NCI-H187 (cell line): ENCODE data around the gene WDFY1.
"Not testable (repeated sequence)": the region's sequence is repeated elsewhere in the genome, so short reads cannot be mapped to it uniquely, and the experiment has no call there.

ENCODE experiments used
- DNase-seq, 2 experiments: peaks; one replicate each; lab custom pipeline; 2025; lab: John Stamatoyannopoulos, UW

Gene WDFY1

DNA sequence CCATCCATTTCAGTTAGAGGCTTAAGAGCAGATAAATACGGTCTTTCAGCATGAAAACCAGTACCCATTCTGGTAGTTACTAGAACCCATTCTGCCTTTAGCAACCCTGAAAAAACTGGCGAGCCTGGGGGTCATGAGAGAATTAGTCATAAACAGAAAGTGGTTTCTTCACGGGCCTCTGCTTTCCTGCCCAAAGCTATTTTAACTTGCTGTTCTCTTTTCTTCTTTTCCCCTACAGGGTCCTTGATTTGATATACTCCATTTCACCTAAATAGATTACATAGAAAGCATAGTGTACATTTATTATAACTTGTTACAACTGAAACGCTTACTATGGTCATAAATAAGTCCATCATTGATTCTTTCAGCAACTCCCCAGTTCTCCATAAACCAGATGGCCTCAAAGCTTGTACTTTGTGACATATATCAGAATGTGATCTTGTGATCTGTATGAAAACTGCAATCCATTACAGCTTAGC lies 48.3 kb downstream of the WDFY1 start:
- DNase-seq = no peak

DNA sequence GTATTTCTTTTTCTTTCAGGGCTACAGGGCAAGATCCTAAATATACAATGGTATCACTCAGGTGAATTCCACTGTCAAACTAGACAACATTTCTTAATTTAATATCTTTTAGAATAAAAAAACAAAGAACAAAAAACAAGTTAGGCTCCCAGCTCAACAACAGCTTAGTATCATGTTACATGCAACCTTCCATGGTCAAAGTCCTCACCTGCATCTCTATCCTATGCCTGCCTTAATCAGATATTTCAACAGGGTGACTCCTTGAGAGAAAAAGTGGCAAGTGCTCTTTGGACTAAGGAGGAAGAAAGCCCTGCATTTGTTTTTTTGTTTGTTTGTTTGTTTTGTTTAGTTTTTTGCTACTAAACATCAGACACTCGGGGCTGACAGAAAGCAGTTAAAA lies 50.2 kb downstream of the WDFY1 start:
- DNase-seq = no peak

DNA sequence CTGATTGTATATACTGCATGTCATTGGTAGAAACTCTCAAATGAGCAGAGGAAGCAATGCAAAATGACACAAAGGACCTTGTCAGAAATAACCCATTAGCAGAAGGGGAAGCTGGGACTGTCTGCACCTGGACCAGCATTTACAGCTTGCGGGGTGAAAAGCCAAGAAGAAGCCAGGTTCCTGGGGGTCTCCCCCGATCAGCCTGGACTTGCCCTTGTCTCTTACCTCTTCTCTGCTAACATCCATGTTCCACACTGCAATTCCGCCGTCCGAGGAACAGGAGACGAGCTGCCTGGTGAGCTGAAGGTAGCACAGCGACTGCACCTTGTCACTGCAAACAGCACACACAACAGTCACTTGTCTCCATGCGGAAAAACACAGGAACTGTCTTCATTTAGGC lies 51.1 kb downstream of the WDFY1 start:
- no peak for DNase-seq

DNA sequence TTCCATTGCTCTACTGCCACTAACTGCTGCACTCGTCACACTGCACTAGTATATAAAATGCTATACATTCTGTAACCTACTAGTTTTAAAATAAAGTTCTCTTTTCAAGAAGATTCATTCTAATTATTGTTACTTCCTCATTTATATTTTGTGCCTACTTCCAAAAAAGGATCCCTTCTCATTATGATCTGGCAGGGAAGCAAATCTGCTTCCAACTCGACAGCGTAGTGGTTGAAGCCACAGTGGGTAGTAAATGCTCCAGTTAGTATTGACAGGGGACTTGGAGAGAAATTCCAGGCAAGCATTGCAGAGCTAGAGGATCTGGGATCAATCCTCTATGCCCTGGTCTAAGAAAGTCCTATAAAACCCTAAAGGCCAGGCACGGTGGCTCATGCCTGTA lies 54.4 kb downstream of the WDFY1 start:
- DNase-seq = no peak

DNA sequence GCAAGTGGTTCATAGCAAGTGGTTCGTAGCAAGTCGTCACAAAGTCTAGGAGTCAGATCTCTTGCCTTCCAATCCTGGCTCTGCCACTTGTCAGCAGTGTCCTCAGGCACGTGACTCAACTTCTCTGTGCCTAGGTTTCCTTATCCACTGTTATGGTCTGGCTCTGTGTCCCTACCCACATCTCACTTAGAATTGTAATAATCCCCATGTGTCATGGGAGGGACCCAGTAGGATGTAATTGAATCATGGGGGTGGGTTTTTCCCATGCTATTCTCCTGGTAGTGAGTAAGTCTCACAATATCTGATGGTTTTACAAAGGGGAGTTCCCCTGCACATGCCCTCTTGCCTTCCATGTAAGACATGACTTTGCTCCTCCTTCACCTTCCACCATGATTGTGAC lies 55.9 kb downstream of the WDFY1 start:
- no peak for DNase-seq

DNA sequence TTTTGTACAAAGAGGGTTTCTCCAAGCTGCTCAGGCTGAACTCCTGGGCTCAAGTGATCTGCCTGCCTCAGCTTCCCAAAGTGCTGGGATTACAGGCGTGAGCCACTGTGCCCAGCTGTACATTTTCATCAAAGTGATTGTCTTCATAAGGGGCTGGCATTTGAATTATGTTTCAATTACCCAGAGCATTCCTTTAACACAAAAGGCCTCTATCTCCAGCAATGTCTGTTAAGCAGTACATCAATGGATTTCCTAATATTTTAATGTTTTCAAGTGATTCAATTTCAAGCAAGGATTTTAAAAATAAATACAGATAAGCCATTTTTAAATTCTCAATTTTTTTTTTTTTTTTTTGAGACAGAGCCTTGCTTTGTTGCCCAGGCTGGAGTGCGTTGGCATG lies 56.9 kb downstream of the WDFY1 start:
- no peak for DNase-seq

DNA sequence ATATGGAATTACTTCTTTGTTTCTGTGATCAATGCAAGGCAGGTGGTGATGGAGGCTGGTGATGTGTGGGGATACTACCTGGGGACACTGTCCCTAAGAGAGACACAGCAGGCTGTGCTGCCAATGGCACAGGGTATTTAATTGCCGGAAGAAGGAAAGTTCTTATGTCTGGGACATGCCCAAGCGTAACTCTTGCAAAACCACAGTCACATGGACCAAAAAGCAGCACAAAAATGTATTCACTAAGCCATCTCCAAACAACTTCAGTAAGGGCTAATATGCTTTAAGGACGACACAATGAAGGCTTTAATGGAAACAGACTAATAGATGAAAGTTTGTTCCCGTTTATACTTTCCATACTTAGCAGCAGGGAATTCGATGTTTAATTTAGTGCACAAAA lies 58.0 kb downstream of the WDFY1 start:
- no peak for DNase-seq

DNA sequence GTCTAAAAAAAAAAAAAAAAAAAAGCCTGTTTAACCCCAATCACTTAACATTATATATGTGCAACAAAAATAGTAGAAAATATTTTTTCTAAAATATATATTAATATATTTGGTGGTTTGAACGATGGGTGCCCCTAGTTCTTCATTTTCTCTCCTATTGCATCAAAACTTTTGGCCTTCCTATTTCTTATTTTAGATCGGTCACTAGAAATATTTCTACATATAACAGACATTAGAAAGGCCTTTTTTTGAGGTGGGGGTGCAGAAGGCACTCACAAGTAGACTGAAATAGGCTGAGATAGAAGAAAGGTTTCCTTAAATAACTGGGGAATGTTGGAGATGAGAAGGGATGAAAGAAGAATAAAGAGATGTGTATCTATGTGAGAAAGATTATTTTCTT lies 58.4 kb downstream of the WDFY1 start:
- DNase-seq = no peak

DNA sequence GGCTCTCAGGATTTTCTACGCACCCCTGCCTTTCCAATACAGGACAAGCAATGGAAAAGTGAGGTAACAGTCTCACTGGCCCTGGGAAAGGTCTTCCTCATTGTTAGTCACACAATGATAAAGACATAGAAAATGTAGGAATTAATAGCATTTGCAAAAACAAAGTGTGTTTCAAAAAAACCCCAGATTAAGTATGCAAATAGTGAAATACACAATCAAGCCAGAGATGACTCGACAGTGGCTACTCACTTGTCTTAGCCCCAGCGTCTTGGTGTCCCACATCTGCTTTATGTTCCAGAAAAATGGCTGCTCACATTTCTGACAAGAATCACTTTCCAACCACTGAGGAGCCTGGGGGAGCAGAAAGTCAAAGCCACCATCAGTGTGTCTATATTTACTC lies 60.7 kb downstream of the WDFY1 start:
- DNase-seq = no peak

DNA sequence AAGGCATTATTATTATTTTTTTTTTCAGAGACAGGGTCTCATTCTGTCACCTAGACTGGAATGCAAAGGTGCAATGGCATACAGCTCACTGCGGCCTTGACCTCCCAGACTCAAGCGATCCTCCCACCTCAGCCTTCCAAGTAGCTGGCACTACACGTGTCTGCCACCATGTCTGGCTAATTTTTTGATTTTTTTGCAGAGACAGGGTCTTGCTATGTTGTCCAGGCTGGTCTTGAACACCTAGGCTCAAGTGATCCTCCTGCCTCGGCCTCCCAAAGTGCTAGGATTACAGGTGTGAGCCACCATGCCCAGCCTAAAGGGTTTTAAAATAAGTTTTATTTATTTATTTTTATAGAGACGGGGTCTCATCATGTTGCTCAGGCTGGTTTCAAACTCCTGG lies 62.4 kb downstream of the WDFY1 start:
- no peak for DNase-seq

DNA sequence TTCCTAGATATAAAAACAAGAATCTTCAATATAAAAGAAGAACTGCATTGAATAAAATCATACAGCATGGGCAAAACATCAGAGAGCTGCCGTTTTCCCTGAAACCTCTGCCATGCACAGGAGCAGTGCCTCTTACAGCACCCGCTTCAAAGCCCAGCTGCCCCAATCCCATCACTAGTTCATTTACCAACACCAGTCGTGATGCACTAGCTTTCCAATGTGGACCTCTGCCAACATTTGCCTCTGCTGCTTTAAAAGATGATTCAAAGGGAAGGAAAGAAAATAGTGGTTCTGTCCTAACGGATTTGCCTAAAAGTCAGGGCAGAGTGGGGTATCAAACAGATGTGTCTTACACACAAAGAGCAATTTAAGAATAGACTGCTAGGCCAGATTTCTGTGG lies 64.3 kb downstream of the WDFY1 start:
- no peak for DNase-seq

DNA sequence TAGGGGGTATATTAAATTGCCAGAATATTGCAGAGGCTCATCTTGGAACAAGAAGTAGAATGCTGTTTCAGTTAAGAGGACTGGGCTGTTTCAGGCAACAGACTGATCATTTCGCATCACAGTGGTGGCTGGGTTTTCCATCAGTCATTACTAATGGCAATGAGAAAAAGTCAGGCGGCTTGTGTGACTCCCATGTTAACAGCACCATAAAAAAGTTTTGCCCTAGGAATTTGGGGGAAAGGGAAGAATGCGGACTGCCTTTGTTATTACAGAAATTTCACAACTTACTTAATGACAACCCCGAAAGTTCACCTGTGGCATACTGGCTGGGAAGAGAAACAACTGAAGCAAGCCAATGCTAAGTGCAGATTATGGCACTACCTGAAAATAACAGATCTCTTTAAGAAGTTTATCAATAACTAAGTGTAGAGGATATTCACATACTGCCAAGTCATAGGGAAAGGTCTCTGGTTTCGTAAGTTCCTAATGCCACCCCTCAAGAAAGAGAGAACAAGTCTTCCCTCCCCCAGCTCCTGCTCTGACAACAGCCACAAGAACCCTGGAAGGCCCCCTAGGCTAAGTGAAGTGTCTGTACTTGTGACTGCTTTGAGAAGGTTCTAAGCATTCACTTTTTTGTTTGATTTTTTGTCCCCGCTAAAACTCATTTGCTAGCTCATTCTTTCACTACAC lies 67.3 kb downstream of the WDFY1 start:
- DNase-seq = no peak

DNA sequence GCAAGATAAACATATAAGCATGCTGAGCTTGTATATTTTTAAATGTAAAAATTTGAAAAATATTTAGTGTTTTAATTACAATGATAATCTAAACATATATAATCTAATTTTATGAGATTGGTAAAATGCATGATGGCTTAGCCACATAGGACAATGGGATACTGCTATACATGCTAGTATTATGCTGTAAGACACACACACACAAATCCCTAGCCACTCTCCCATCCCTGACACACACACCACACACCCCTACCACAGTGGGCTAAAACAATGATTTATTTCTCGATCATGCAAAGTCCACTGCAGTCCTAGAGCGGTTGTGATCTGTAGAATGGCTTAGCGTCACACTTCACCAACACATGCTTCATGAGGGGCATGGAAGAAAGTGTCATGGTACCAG lies 71.5 kb downstream of the WDFY1 start:
- DNase-seq = no peak

DNA sequence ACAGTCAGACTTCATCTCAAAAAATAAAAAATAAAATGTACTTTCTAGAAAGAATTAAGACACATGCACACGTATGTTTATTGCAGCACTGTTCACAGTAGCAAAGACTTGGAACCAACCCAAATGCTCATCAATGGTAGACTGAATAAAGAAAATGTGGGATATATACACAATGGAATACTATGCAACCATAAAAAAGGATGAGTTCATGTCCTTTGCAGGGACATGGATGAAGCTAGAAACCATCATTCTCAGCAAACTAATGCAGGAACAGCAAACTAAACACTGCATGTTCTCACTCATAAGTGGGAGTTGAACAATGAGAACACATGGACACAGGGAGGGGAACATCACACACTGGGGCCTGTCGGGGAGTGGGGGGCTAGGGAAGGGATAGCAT lies 72.4 kb downstream of the WDFY1 start:
- not testable (repeated sequence) for DNase-seq

DNA sequence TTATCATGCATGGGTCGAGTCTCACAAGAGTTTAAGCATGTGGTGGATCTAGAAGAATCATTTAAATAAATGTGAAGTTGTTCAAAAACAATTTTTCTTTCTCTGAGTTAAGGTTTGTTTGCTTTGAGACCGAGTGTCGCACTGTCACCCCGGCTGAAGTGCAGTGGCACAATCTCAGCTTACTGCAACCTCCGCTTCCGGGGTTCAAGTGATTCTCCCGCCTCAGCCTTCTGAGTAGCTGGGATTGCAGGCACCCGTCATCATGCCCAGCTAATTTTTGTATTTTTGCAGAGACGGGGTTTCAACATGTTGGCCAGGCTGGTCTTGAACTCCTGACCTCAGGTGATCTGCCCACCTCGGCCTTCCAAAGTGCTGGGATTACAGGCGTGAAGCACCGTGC lies 73.5 kb downstream of the WDFY1 start:
- not testable (repeated sequence) for DNase-seq

DNA sequence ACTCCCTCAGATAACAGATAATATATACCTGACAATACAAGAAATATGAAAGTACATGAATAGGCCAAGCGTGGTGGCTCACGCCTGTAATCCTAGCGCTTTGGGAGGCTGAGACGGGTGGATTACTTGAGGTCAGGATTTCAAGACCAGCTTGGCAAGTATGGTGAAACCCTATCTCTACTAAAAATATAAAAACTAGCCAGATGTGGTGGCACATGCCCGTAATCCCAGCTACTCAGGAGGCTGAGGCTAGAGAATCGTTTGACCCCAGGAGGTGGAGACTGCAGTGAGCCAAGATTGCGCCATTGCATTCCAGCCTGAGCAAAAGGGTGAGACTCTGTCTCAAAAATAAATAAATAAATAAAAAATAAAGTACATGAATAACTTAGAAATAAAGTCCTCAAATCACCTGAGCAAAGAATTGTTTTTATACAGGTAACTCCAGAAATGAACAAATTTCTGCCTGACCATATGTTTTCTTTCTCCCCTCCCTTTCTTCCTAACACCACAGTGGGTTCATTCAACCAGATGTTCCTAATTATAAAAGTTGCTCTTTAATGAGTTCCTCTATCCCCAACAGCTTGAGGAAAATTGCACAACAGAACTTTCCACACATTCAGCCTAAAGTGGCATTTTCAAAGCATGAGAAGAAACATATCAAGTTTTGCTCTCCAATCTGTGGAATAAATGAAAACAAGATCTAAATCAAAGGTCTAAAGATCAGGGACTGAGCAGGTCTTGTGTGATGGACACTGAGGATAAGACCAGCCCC lies 74.1 kb downstream of the WDFY1 start:
- DNase-seq = no peak

DNA sequence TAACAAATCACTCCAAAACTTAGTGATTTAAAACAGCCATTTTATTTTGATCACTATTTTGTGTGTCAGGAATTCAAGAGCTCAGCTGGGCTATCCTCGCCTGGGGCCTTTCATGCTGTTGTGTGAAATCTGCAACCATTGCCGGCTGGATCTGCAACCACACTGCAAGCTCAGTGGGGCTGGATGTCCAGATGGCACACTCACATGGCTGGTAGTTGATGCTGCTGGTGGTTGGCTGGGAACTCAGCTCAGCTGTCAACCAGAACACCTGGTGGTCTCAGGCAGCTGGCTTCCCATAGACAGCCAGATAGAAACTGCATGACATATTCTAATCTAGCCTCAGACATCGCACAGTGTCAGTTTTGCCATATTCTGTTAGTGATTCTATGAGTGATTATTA lies 77.1 kb downstream of the WDFY1 start:
- no peak for DNase-seq

DNA sequence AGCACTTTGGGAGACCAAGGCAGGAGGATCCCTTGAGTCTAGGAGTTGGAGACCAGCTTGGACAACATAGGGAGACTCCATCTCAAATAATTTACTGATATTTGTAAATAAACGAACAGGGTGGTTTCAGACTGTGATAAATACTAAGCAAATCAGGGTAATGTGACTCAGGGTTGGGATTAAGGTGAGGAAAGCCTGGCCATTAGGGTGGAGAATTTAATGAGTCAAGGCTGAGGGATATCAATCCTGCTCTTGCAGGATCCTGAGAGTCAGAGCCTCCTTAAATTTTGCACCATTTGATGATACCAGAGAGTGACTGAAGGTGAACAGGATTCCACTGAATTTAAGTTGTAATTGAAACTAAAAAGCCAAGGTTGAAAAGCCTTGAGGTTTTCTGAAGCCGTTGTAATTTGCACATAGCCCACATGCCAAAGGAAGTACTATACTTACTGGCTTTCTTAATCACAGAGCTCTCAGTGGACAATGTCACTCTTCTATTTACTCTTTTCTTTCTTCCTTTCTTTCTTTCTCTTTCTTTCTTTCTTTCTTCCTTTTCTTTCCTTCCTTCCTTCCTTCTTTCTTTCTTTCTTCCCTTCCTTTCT lies 79.1 kb downstream of the WDFY1 start:
- no peak for DNase-seq

DNA sequence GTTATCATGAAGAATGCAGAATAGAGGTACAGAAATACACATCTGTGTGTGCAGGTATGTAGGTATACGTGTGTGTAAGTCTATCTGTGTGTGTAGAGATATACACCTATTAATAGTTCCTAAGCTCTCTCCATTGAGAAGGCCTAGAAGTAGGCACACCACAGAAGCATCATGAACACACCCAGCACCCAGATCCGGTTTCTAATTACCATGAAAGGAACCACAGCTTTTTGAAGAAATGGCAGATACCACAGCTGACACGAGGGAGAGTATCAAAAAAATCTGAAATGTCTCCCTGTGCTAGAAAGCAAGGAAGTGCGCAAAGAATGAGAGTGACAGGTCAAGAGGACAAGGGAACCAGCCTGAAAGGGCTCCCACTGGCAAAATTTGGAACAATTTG lies 80.0 kb downstream of the WDFY1 start:
- no peak for DNase-seq

DNA sequence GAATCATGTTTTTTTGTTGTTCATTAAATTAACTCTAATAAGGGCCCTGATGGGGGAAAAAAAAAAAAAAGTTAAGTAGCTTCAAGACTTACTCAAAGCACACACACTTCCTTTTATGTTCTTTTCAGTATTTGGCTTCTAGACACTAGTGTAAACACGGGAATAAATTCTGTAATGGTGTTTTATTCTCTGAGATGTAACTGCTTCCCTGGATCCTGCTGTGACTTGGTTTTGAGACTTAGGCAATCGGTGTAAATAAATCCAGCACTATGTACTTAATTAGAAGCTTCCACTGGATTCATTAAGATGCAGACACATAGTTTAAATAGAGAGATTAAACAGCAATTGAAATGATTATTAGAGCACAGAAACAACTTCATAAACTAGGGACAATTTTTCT lies 81.6 kb downstream of the WDFY1 start:
- no peak for DNase-seq

DNA sequence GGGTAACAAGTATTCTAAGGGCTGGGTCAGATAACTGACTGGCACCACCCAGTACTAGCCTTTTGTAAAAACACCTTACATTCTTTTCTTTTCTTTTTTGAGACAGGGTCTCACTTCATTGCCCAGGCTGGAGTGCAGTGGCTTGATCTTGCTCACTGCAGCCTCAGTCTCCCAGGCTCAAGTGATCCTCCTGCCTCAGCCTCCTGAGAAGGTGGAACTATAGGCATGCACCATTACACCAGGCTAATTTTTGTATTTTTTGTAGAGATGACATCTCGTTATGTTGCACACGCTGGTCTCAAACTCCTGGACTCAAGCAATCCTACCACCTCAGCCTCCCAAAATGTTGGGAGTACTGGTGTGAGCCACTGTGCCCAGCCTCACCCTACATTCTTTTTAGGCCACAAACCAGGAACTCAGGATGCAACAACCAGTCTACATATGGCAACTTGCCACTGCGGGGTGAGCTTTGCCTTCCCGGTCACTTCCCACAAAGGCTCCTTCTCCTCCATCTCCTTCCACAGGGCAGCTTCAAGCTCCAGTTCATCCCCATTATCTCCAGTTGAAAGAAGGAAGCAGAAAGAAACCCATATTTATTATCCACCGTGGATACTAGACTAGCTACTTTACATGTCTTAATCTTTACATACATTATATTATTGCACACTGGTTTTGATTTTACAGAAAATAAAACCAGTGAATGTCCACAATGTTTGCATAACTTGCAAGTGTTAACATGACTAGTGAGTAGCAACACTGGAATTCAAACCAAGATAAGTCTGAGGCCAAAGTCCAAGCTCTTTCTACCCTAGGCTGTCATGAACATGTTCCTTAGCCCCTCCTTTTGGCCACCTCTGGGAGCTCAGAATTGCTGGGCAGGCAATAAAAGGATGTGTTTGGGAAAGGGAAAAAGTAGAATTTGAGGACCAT lies 84.1 kb downstream of the WDFY1 start:
- DNase-seq = no peak

DNA sequence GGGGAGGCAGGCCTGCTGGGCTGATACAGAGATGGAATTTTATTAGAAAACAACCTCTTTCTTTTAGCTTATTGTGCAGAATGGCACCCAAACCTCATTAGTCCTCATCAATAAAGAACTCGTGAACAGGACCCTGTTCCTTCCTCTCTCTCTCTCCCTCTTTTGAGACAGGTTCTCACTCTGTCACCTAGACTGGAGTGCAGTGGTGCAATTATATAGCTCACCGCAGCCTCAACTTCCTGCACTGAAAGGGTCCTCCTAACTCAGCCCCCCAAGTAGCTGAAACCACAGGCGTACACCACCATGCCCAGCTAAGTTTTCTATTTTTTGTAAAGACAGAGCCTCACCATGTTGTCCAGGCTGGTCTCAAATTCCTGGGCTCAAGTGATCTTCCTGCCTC lies 86.1 kb downstream of the WDFY1 start:
- DNase-seq = no peak
